ENCODE results near the gene PHF14.
"Not testable (repeated sequence)": the region's sequence is repeated elsewhere in the genome, so short reads cannot be mapped to it uniquely, and the experiment has no call there.

PHF14 gene

GRCh38 chr7:10990748-10991147 lies 17.1 kb downstream of the PHF14 start:
- DNase-seq, result not testable (repeated sequence)

- not testable (repeated sequence) for DNase-seq
These were observed 22.0 kb downstream of the PHF14 start for GRCh38 chr7:10995482-10996166.

DNA sequence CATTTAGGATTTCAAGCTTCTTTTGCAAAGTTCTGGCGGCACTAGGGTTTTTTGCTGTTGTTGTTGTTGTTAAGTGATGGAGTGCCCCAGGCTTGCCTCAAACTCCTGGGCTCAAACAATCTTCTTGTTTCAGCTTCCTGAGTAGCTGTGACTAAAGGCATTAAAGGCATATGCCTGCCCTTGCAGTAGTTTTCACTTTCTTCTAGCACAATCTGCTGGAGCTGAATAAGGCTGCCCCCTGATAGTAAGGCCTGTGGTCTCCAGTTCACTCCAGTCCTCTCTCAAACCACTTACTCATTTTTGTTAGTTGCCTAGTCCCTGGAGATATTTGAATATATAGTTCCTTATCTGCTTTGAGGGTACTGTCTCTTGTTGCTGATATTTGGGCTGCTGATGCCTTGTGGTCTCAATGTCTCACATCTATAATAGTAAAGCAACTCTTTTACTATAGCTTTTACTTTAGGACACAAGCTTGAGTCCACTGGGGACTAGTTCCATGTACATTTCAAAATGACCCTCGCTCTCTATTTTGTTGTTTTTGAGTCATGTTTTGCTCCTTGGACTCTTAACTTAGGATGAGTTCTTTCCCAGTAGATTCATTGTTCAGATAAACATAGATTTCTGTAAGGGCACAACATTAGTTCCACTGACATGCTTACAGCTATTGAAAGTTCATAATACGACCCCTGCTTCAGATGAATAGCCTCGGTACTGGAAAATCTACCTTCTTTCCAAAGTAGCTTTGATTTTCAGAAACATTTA lies 25.5 kb downstream of the PHF14 start:
- no peak for DNase-seq

GRCh38 chr7:11005202-11005601 lies 31.5 kb downstream of the PHF14 start:
- no peak for DNase-seq

- DNase-seq, result no peak
These were observed 32.6 kb downstream of the PHF14 start for GRCh38 chr7:11006291-11006690.

- no peak for DNase-seq
These were observed 36.0 kb downstream of the PHF14 start for GRCh38 chr7:11009631-11010030.

DNA sequence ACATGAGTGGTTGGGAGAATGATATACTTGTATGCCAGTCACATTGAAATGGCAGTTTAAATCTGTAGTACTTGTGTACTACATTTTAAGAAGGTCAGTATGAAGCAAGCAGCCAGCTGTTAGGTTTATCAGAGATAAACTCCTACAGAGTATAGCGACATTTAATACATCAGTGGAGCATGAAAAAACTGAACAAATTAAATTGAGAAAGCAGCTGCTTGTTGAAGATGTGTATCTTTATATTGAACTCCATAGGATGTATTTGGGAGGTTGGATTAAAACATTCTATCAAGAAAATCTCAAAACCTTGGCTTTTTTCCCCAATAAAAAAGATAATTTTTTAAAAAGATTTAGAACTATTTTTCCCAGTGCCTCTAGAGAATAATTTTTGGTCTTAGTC lies 47.8 kb downstream of the PHF14 start:
- no peak for DNase-seq

GRCh38 chr7:11026452-11027359 lies 53.0 kb downstream of the PHF14 start:
- no peak for DNase-seq

DNA sequence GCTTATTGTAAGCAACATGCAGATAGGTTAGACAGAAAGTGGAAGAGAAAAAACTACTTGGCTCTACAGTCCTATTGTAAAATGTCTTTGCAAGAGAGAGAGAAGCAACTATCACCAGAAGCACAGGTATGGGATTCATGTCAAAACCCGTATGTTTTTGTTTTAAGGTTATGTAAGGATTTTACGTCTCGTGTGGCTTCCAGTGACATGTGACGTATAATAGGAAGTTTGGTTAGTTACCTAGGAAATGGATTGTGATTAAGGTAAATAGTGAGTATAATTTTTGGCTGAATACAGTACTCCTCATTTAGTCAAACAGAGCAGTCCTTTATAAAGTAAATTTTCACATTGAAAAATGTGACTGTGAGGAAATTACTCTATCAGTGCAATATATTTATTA lies 62.0 kb downstream of the PHF14 start:
- no peak for DNase-seq

GRCh38 chr7:11039974-11040373 lies 66.3 kb downstream of the PHF14 start:
- no peak for DNase-seq

GRCh38 chr7:11054033-11054432 lies 80.4 kb downstream of the PHF14 start:
- no peak for DNase-seq

DNA sequence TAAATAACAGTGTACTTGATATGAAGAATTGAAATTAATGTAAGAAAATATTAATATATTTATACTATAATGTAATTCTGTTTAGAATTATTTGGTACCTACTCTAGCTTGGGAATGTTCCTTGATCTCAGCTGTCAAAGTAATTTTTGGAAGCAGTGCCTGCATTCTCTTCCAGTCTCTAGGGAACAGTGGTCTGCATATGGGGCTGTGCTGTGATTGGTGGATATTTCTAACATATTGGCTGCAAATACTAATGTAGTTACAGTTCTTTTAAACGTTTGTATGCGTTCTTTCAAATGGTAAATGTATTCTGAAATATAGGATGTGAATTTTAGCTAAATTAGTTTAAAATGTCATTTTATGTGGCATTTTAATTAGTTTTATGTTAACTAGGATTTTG lies 87.2 kb downstream of the PHF14 start:
- no peak for DNase-seq

- DNase-seq, result no peak
These were observed 88.4 kb downstream of the PHF14 start for GRCh38 chr7:11062110-11062509.

GRCh38 chr7:11069591-11069990 lies 95.9 kb downstream of the PHF14 start:
- DNase-seq, result no peak

- DNase-seq, result no peak
These were observed 104.1 kb downstream of the PHF14 start for GRCh38 chr7:11077816-11078215.

GRCh38 chr7:11078247-11078834 lies 104.7 kb downstream of the PHF14 start:
- DNase-seq, result no peak

DNA sequence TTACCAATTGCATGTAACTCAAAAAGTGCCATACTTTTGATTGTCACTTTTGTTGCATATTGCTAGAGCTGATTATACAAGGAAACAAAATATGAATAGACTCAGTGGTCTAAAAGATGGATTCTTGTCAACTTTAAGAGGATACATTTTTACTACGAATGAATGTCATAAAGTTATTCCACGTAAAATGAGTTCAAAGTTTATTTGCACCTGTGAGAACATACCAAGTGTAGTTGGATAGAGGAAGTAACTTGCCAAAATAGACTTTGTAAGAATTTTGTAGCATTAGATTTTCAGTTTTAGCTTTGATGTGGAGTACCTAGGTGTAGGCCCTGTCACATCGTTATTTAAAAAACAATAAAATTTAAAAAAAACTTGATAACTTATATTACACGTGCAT lies 106.2 kb downstream of the PHF14 start:
- DNase-seq, result no peak

- DNase-seq, result no peak
These were observed 108.4 kb downstream of the PHF14 start for GRCh38 chr7:11082121-11082520.

GRCh38 chr7:11082552-11083213 lies 109.0 kb downstream of the PHF14 start:
- DNase-seq, result no peak

DNA sequence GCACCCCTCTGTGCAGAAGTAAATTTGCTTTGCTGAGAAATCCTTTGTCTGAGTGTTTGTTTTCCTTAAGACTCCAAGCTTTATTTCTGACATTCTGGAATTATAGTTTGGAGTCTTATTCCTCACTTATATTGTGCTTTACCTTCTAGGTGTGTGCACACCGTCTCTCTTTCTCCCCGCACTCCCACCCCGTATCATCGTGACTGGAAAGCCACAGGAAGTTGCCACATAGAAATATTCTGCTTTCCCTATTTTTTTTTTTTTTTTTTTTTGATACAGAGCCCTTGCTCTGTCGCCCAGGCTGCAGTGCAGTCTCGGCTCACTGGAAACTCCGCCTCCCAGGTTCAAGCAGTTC lies 109.5 kb downstream of the PHF14 start:
- DNase-seq, result no peak

GRCh38 chr7:11104578-11104977 lies 130.9 kb downstream of the PHF14 start:
- DNase-seq, result no peak

DNA sequence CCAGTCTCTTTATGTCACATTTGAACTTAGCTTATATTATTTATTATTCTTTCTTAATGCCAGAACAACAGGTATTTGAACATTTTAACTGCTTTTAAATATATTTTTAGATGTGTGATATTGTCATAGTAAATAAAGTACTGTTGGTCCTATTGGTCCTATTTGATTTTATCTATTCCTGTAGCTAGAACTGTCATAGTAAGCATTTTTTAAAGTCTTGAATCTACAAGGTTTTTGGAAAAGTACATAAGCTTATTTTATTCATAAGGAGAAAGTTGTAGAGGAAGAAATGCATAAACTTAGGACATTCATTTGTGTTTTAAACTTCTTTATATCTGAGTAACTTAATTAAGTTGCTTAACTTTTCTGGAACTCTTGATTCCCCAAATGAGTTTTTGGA lies 136.0 kb downstream of the PHF14 start:
- no peak for DNase-seq
